ENCODE data around the gene TLE3.

DNA sequence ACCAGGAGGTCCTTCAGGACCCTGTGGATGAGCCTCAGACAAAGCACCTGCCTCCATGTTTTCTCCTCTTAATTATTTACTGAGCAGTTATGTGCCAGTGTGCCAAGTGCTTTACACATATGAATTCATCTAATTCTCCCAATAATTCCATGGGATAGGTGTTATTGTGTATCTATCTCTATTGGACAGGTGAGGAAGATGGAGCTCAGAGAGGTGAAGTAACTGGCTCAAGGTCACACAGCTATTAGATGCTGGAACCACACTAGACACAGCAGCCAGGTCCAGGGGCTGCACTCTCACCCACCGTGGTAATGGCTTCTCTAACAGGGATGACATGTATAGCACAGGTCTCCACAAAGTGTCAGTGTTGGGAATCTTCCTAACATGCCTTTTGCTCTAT is 70.2 kb downstream of the TLE3 start:
- TF ChIP-seq, protein P1, sequence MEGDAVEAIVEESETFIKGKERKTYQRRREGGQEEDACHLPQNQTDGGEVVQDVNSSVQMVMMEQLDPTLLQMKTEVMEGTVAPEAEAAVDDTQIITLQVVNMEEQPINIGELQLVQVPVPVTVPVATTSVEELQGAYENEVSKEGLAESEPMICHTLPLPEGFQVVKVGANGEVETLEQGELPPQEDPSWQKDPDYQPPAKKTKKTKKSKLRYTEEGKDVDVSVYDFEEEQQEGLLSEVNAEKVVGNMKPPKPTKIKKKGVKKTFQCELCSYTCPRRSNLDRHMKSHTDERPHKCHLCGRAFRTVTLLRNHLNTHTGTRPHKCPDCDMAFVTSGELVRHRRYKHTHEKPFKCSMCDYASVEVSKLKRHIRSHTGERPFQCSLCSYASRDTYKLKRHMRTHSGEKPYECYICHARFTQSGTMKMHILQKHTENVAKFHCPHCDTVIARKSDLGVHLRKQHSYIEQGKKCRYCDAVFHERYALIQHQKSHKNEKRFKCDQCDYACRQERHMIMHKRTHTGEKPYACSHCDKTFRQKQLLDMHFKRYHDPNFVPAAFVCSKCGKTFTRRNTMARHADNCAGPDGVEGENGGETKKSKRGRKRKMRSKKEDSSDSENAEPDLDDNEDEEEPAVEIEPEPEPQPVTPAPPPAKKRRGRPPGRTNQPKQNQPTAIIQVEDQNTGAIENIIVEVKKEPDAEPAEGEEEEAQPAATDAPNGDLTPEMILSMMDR (IDR thresholded peaks at IDR 0.05): no peak
- no peak for TF ChIP-seq POLR2A (IDR thresholded peaks at IDR 0.05)
